ENCODE results near the gene ZNF185.

ZNF185 gene

DNA sequence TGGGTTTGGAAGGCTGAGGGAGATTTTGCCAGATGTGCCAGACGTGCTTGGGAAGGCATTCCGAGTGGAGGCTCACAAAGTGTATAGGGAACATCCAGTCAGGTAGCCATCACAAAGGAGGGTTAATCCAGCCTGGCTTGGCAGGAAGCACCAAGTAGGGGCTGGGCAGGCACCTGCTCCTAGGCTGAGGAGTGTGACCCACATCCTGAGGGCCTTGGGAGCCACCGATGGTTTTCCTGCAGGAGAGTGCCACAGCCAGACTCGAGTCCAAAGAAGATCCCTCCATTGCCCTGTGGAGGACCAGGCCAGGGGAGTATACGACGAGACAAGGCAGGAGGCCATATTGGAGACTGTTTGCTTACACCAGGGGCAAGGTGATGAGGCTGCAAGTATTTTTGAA, 48.8 kb downstream of the ZNF185 start:
- DNase-seq (ENCODE audit: low read depth in 1 of 2, low spot score in 1 of 2) = no peak

Data from activated T-helper 1 cell treated with anti-CD3 and anti-CD28 coated beads, Interleukin-2, amount 50 U/mL, for 16 hours (primary cell).